GM18873 (cell line): ENCODE data around the gene CHI3L2.

Experiments
- ATAC-seq: cut with Tn5 transposase; IDR thresholded peaks from one replicate; pipeline ENCODE4 v1.9.1; 2021; ENCODE audit warnings: mild to moderate bottlenecking, moderate library complexity, moderate number of reproducible peaks; ENCODE audit not compliant: unreplicated experiment, low FRiP score

Gene CHI3L2

DNA sequence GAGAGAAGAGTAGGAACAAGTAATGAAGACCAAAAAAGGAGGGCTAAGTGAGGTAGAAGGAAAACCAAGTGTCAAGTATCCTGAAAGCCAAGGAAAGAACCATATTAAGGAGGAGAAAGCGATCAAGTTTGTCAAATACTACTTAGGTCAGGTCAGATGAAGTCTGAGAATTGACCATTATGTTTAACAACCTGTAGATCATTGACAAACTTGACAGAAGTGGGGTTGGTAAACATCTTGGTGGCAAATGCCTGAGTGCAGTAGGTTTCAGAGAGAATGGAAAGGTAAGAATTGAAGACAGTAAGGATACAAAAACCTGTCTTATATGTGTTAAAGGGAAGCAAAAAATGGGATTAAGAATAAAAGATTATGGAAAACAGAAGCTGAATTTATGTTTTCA lies 59.4 kb downstream of the CHI3L2 start:
- ATAC-seq: no peak

DNA sequence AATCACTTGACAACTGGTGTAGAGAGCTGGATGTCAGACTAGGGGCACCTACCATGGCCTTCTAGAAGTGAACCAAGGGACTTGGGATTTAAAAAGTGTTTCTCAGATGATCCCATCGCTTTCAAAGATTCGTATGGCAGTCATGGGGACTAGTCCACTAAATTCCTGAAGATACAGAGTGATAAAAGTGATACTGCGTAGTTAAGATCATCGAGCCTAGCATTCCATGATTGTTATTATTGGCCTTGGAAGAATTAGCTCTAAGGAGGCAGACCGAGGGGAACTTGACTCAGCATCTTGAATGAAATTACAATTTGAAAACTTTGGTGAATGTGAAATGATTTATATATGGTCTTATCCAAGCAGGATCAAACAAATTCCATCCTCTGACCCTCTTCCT lies 61.9 kb downstream of the CHI3L2 start:
- ATAC-seq: no peak

DNA sequence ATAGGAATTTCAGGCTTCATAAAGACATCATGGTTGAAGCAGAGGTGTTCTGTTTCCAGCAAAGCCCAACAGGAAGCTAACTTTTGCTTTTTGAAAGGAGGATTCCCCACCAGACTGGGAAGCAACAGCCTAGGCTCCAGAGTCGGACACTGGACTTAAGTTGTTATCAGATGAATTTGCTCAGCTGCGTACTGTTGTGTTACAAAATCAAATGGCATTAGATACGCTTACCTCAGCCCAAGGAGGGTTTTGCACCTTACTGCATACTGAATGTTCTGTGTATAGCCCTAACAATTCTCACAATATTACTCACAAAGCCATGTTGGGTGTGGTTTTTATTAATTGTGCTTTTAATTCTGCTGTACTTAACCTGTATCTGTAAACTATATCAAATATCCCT lies 62.6 kb downstream of the CHI3L2 start:
- ATAC-seq: no peak

DNA sequence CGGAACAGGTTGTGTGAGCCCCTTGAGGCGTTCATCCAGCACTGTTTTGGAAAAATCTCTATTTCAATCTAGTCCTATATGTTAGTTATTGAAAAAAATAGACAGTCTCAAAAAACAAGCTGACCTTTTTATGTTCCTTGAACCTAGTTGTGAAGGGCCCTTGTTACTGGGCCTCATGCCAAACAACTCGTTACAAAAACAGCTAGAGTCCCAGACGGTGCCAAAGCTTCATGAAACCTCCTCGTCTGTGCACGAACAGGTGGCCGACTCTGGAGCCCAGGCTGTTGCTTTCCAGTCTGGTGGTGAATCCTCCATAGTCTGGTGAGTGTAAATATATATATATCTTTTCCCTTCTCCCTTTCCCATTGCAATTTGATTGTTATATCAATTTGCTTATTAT lies 63.1 kb downstream of the CHI3L2 start, which contains the start of gene CHIA:
Gene CHIA (plus strand): TSS at position 222 of the 400 bp plus-strand sequence. CDS start 19,617 bp downstream, outside the sequence.
- no peak for ATAC-seq
